ENCODE data around the gene KRTAP7-1.

Gene KRTAP7-1, protein sequence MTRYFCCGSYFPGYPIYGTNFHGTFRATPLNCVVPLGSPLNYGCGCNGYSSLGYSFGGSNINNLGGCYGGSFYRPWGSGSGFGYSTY

GRCh38 chr21:30829659-30830058 lies at the start of gene KRTAP7-1:
Gene KRTAP7-1, minus strand, starts transcription at chr21:30829759. Its CDS starts 61 bp downstream, at chr21:30829698.
- DNase-seq (ENCODE audit: low read depth): no peak

DNA sequence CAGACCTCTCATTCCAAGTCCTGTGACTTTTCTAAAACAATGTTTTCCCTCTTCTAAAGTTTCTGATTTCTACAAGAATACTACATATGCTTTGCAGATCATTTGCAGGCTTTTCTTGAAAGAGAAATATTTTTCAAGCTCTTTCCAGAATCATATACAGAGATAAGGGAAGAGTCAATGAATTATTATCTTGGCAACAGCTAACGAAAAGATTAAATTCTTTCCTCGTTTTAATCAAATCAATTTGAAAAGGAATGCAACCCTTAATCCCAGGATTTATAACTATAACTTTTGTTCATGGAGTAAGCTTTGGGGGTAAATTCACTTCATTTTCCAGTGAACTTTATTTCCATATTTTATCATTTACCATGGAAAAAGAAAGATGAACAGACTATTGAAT lies 45.0 kb upstream of the KRTAP7-1 start:
- no peak for DNase-seq (ENCODE audit: low read depth)

- no peak for DNase-seq (ENCODE audit: low read depth)
These were observed 18.3 kb upstream of the KRTAP7-1 start for GRCh38 chr21:30847627-30848500.

- no peak for DNase-seq (ENCODE audit: low read depth)
These were observed 13.4 kb upstream of the KRTAP7-1 start for GRCh38 chr21:30842990-30843389.

DNA sequence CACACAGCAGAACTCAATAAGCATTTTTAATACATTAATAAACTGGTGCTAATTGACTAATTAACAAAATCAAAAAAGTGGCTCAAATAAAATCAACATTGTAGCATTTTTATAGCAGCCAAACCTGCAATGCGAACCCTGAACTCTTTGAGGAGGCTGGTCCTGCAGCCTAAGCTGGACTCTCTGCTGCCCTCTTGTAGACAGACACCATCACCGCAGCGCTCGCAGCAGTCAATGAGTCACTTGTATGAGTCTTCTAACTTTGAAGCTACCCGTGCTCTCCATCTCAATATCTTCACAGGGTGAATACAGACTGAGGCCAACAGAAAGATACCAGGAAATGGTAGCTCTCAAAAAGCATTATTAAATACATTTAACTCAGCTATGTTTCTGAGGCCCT lies 9.7 kb upstream of the KRTAP7-1 start:
- DNase-seq (ENCODE audit: low read depth): no peak

DNA sequence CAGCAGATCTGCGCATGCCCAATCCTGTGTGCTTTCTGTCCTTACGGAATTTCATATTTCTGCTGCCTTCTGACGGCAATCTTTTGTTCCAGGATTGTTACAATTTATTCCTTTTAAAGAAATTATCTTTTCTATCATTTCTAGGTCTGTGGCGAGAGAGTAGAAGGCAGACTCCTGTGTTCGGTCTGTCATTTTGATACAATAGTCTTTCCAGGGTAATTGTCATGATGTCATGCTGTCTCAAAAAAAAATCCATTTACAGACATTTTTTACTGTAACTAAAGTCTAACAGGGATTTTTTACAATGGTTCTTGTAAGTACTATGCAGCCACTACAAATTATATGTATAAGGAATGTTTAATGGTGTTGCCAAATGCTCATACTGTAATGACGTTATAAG lies 9.0 kb upstream of the KRTAP7-1 start:
- DNase-seq (ENCODE audit: low read depth): no peak

GRCh38 chr21:30831194-30831765 lies 1.7 kb upstream of the KRTAP7-1 start:
- peak; percentile 2 for DNase-seq (ENCODE audit: low read depth)

GRCh38 chr21:30818837-30819610 lies 10.5 kb downstream of the KRTAP7-1 start:
- DNase-seq (ENCODE audit: low read depth): no peak

GRCh38 chr21:30813174-30813573 lies 16.4 kb downstream of the KRTAP7-1 start, which contains the start of gene KRTAP8-1:
Gene KRTAP8-1, minus strand, starts transcription at chr21:30813274. Its CDS starts 54 bp downstream, at chr21:30813220.
- DNase-seq (ENCODE audit: low read depth): no peak

DNA sequence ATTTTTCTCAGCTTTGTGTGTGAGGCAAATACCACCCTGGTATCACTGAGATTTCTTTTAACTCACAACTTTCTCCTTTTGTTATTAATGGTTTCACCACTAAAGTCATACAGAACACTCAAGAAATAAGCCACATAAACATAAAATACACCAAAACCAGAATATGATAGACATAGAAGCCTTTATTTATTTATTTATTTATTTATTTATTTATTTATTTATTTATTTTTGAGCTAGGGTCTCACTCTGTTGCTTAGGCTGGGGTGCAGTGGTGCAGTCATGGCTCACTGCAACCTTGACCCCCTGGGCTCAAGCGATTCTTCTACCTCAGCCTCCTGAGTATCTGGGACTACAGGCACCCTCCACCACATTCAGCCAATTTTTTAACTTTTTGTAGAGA lies 29.0 kb downstream of the KRTAP7-1 start:
- no peak for DNase-seq (ENCODE audit: low read depth)

- no peak for DNase-seq (ENCODE audit: low read depth)
These were observed 35.8 kb downstream of the KRTAP7-1 start for GRCh38 chr21:30793581-30794314.

- no peak for DNase-seq (ENCODE audit: low read depth)
These were observed 50.3 kb downstream of the KRTAP7-1 start for GRCh38 chr21:30779249-30779648.
